Bronchus fibroblast of lung (primary cell): Measurements from ENCODE around the gene CCR3. TPM values are rescaled to one million over a fixed set of nuclear protein-coding genes. Genes with fewer than 3 reads are reported as not detected.

ENCODE experiments used
- total RNA-seq: library from RNA; depleted of rRNA; stranded (reverse); fragments of >200 nt; gene quantifications from 2 replicates; pipeline ENCODE4 v1.2.3, GENCODE V29; 2015

The CCR3 gene
- not detected in 2 replicates for total RNA-seq

GRCh38 chr3:46242120-46242519 lies at the start of gene CCR3:
Gene CCR3 (plus strand): TSS chr3:46242460. CDS start chr3:46265159, 22,699 bp downstream.

GRCh38 chr3:46208167-46208704 lies 34.0 kb upstream of the CCR3 start, which contains the start of gene CCR1:
Gene CCR1 (minus strand): TSS chr3:46208313. CDS start chr3:46204313, 4,000 bp downstream.

Other genes with a start within 250 kb of the CCR3 start
- gene FYCO1, start 246.6 kb upstream of the CCR3 start, total RNA-seq: 7.1 and 8.6 TPM in 2 replicates
- gene XCR1, start 215.0 kb upstream of the CCR3 start, total RNA-seq: not detected in 2 replicates
- gene CCR1, start 34.1 kb upstream of the CCR3 start, total RNA-seq: not detected in 2 replicates
- gene CCR2, start 111.7 kb downstream of the CCR3 start, total RNA-seq: not detected in 2 replicates
- gene CCR5, start 128.5 kb downstream of the CCR3 start, total RNA-seq: not detected in 2 replicates
- 0.45 TPM in 1 of 2 replicates, not detected in the other for gene CCRL2, start 164.8 kb downstream of the CCR3 start, total RNA-seq
- not detected in 2 replicates for gene LTF, start 222.4 kb downstream of the CCR3 start, total RNA-seq